ENCODE results near the gene AIG1. TPM values are rescaled to one million over a fixed set of nuclear protein-coding genes. Genes with fewer than 3 reads are reported as not detected.

The AIG1 gene
- total RNA-seq, 2 experiments from 2014 or later, result 0.40 to 0.85 TPM

GRCh38 chr6:143374014-143374413 lies 313.3 kb downstream of the AIG1 start:
- no TSS peak for BruUV-seq (replicated peaks)
- H3K9me3 ChIP-seq (ENCODE audit: low read length), result no peaks in the 10 kb centered on the region
- POLR2A ChIA-PET, result interaction anchor here (0.6 kb wide), 1 partner anchor 14 kb away, joined by 3 read pairs; no protein-coding TSS in a partner anchor
- no peaks in the 10 kb centered on the region for H3K79me2 ChIP-seq (ENCODE audit: insufficient read depth, low read depth, low read length)
- H2AFZ ChIP-seq (ENCODE audit: low read length), result no peak overlapping the region
- intact Hi-C loops (cut with micrococcal nuclease; ENCODE audit: unreplicated experiment), result no loop called here
- H3K36me3 ChIP-seq (ENCODE audit: insufficient read depth, low read length), result no peaks in the 10 kb centered on the region
- CTCF ChIA-PET (ENCODE audit: unreplicated experiment), result no interaction called here
- H3K4me2 ChIP-seq (ENCODE audit: low read length), result no peak overlapping the region
- no peak overlapping the region for H3K27ac ChIP-seq (ENCODE audit: low read depth, low read length, poor library complexity, severe bottlenecking)
- no peaks in the 10 kb centered on the region for H4K20me1 ChIP-seq (ENCODE audit: insufficient read depth, low read length)
- no peak for DNase-seq (ENCODE audit: low spot score)
- H3K4me3 ChIP-seq (ENCODE audit: low read depth, low read length, poor library complexity, severe bottlenecking), result no peak overlapping the region
- no peaks in the 10 kb centered on the region for H3K4me1 ChIP-seq (ENCODE audit: insufficient read depth, low read length, poor library complexity, severe bottlenecking)
- no peak for TF ChIP-seq CTCF (conservative IDR thresholded peaks at IDR 0.05; ENCODE audit: low read length)
- no peak for TF ChIP-seq EZH2phosphoT487 (IDR thresholded peaks at IDR 0.05; ENCODE audit: borderline replicate concordance, low read depth, low read length)
- H3K9me2 ChIP-seq (ENCODE audit: insufficient read depth, low read length), result no peaks in the 10 kb centered on the region

DNA sequence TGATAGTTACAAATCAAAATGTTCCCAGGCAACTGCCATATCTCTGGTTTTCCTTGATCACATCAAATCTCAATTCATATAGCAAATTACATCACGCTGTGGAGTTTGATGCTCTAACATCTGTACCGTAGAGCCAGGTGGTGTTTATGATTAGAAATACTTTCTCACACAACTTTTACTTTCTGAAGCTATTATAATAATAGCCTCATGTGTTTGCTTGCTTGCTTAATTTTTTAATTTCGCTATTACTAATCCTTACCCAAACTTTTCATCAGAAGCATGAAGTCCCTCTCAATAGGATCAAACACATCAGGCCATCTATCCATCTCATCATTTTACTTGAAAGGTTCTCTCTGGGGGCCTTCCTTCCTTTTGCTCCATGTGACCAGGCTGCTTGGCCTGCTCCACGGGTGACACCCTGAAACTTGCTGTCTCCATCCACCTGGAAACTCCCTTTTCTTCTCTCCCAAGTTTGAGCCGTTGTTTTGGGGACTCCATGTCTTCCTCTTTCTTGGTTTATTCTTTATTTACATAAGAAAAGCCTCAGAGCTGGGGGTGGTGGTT lies 314.4 kb downstream of the AIG1 start:
- H3K9me3 ChIP-seq (ENCODE audit: low read length), result no peaks in the 10 kb centered on the region
- BruUV-seq (replicated peaks), result no TSS peak
- no peak overlapping the region for H2AFZ ChIP-seq (ENCODE audit: low read length)
- no peaks in the 10 kb centered on the region for H4K20me1 ChIP-seq (ENCODE audit: insufficient read depth, low read length)
- no peak overlapping the region for H3K4me2 ChIP-seq (ENCODE audit: low read length)
- TF ChIP-seq CTCF (conservative IDR thresholded peaks at IDR 0.05; ENCODE audit: low read length) (no peak), EZH2phosphoT487 (IDR thresholded peaks at IDR 0.05; ENCODE audit: borderline replicate concordance, low read depth, low read length) (no peak)
- no peaks in the 10 kb centered on the region for H3K79me2 ChIP-seq (ENCODE audit: insufficient read depth, low read depth, low read length)
- no peak overlapping the region for H3K4me3 ChIP-seq (ENCODE audit: low read depth, low read length, poor library complexity, severe bottlenecking)
- H3K36me3 ChIP-seq (ENCODE audit: insufficient read depth, low read length), result no peaks in the 10 kb centered on the region
- ChIA-PET CTCF (ENCODE audit: unreplicated experiment) (no interaction called here), POLR2A (no interaction called here)
- no peak overlapping the region for H3K27ac ChIP-seq (ENCODE audit: low read depth, low read length, poor library complexity, severe bottlenecking)
- no peak for DNase-seq (ENCODE audit: low spot score)
- intact Hi-C loops (cut with micrococcal nuclease; ENCODE audit: unreplicated experiment), result no loop called here
- H3K4me1 ChIP-seq (ENCODE audit: insufficient read depth, low read length, poor library complexity, severe bottlenecking), result no peaks in the 10 kb centered on the region
- no peaks in the 10 kb centered on the region for H3K9me2 ChIP-seq (ENCODE audit: insufficient read depth, low read length)

DNA sequence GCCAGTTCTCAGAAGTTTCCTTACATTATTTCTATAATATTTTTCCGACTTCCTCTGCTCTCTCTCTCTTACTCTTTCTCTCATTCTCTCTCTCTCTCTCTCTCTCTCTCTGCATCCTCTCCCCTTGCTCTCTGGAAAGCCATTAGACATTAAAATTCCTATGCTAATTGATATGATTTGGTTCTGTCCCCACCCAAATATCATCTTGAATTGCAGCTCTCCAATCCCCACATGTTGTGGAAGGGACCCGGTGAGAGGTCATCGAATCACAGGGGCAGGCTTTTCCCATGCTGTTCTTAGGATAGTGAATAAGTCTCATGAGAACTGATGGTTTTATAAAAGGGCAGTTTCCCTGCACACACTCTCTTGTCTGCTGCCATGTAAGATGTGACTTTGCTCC lies 315.7 kb downstream of the AIG1 start:
- Histone ChIP-seq H3K4me1 (ENCODE audit: insufficient read depth, low read length, poor library complexity, severe bottlenecking) (no peaks in the 10 kb centered on the region), H3K9me2 (ENCODE audit: insufficient read depth, low read length) (no peaks in the 10 kb centered on the region), H3K4me3 (ENCODE audit: low read depth, low read length, poor library complexity, severe bottlenecking) (no peak overlapping the region), H3K4me2 (ENCODE audit: low read length) (no peak overlapping the region), H4K20me1 (ENCODE audit: insufficient read depth, low read length) (no peaks in the 10 kb centered on the region), H3K9me3 (ENCODE audit: low read length) (no peaks in the 10 kb centered on the region), H3K27ac (ENCODE audit: low read depth, low read length, poor library complexity, severe bottlenecking) (no peak overlapping the region), H2AFZ (ENCODE audit: low read length) (no peak overlapping the region), H3K36me3 (ENCODE audit: insufficient read depth, low read length) (no peaks in the 10 kb centered on the region), H3K79me2 (ENCODE audit: insufficient read depth, low read depth, low read length) (no peaks in the 10 kb centered on the region)
- ChIA-PET POLR2A (interaction anchor here (0.6 kb wide), 1 partner anchor 338 kb away, joined by 3 read pairs; no protein-coding TSS in a partner anchor), CTCF (ENCODE audit: unreplicated experiment) (no interaction called here)
- intact Hi-C loops (cut with micrococcal nuclease; ENCODE audit: unreplicated experiment), result no loop called here
- no peak for TF ChIP-seq EZH2phosphoT487 (IDR thresholded peaks at IDR 0.05; ENCODE audit: borderline replicate concordance, low read depth, low read length)
- no peak for TF ChIP-seq CTCF (conservative IDR thresholded peaks at IDR 0.05; ENCODE audit: low read length)
- BruUV-seq (replicated peaks), result no TSS peak
- no peak for DNase-seq (ENCODE audit: low spot score)
